SU-DHL-6 (cell line): ENCODE data around the gene BRSK2.
A peak's percentile ranks its signal among the peaks of the same experiment; 100 is the strongest.

Experiments
- H2AFZ ChIP-seq: fragments of 200-600 bp; sonication (generic); 2 replicates; pipeline ENCODE4 v1.6.1; 2014; ENCODE audit warnings: low read depth, mild to moderate bottlenecking, moderate library complexity, mixed read lengths, antibody characterized with exemption, low read length; ENCODE audit not compliant: severe bottlenecking
- H3F3A ChIP-seq: fragments of 200-600 bp; shearing (Covaris generic); 2 replicates; pipeline ENCODE4 v1.6.0; 2016; ENCODE audit warnings: antibody characterized with exemption, mild to moderate bottlenecking; ENCODE audit not compliant: insufficient read depth
- H3K27ac ChIP-seq: fragments of 200-600 bp; sonication (generic); 2 replicates; pipeline ENCODE4 v1.5.1; 2016; ENCODE audit warnings: low read depth, mild to moderate bottlenecking, low read length, moderate library complexity, mixed read lengths
- H3K27me3 ChIP-seq: fragments of 200-600 bp; sonication (generic), shearing (Covaris generic); 2 replicates; pipeline ENCODE4 v1.6.0; 2014; ENCODE audit warnings: mild to moderate bottlenecking, low read length
- H3K36me3 ChIP-seq: fragments of 200-600 bp; sonication (generic); 2 replicates; pipeline ENCODE4 v1.6.1; 2014; ENCODE audit warnings: mild to moderate bottlenecking, low read length, mixed read lengths
- H3K4me2 ChIP-seq: fragments of 300-600, 200-600 bp; shearing (Covaris generic), sonication (generic); 2 replicates; pipeline ENCODE4 v1.6.0; 2014; ENCODE audit warnings: low read length, low read depth, mild to moderate bottlenecking; ENCODE audit not compliant: poor library complexity, severe bottlenecking
- H3K4me3 ChIP-seq: fragments of 200-600 bp; sonication (generic); 2 replicates; pipeline ENCODE4 v1.5.1; 2014; ENCODE audit warnings: antibody characterized with exemption, low read length, mild to moderate bottlenecking, mixed read lengths; ENCODE audit not compliant: insufficient read depth, poor library complexity, severe bottlenecking
- H3K79me2 ChIP-seq: fragments of 200-600 bp; sonication (generic); 2 replicates; pipeline ENCODE4 v1.6.1; 2014; ENCODE audit warnings: mild to moderate bottlenecking, low read length, moderate library complexity; ENCODE audit not compliant: insufficient read depth
- H3K9ac ChIP-seq: fragments of 200-600 bp; sonication (generic); 2 replicates; pipeline ENCODE4 v1.7.0; 2014; ENCODE audit warnings: mild to moderate bottlenecking, low read length
- H3K9me2 ChIP-seq: fragments of 200-600 bp; sonication (generic); replicated peaks from 2 replicates; pipeline ENCODE4 v1.6.1; 2014; ENCODE audit warnings: low read length; ENCODE audit not compliant: insufficient read depth
- H3K9me3 ChIP-seq: fragments of 200-600 bp; sonication (generic); 2 replicates; pipeline ENCODE4 v1.6.1; 2014; ENCODE audit warnings: low read length, mixed read lengths; ENCODE audit not compliant: insufficient read depth
- H4K20me1 ChIP-seq: fragments of 200-600 bp; sonication (generic); 2 replicates; pipeline ENCODE4 v1.6.1; 2014; ENCODE audit warnings: low read depth, mild to moderate bottlenecking, antibody characterized with exemption, low read length, moderate library complexity, mixed read lengths
- CTCF ChIP-seq: fragments of 200-600 bp; sonication (generic); IDR thresholded peaks from one replicate; pipeline ENCODE4 v1.5.1; 2017; ENCODE audit warnings: antibody characterized with exemption, mild to moderate bottlenecking, low read length, moderate library complexity; ENCODE audit not compliant: insufficient read depth, poor library complexity, severe bottlenecking
- EZH2phosphoT487 ChIP-seq: fragments of 200-600 bp; sonication (generic), shearing (Covaris generic); conservative IDR thresholded peaks from 2 replicates; pipeline ENCODE4 v1.6.1; 2018; ENCODE audit warnings: mild to moderate bottlenecking, antibody characterized with exemption, low read length, moderate library complexity, mixed read lengths

The BRSK2 gene

GRCh38 chr11:1382831-1383607, 6.7 kb upstream of the BRSK2 start:
- H3F3A ChIP-seq: no peaks in the 10 kb centered on the region
- H3K27me3 ChIP-seq: no peaks in the 10 kb centered on the region
- no peaks in the 10 kb centered on the region for H4K20me1 ChIP-seq
- H3K9me3 ChIP-seq: no peaks in the 10 kb centered on the region
- no peak overlapping the region for H3K27ac ChIP-seq
- no peaks in the 10 kb centered on the region for H3K9me2 ChIP-seq
- H3K79me2 ChIP-seq: no peaks in the 10 kb centered on the region
- peak overlapping the region; percentile 43 for H3K4me3 ChIP-seq
- peak overlapping the region; percentile 49 for H3K9ac ChIP-seq
- TF ChIP-seq CTCF (no peak), EZH2phosphoT487 (no peak)
- H3K36me3 ChIP-seq: no peaks in the 10 kb centered on the region
- H2AFZ ChIP-seq: peak overlapping the region; percentile 88
- H3K4me2 ChIP-seq: peak overlapping the region; percentile 69

GRCh38 chr11:1384199-1384970, 5.3 kb upstream of the BRSK2 start:
- no peaks in the 10 kb centered on the region for H3K79me2 ChIP-seq
- H3K27ac ChIP-seq: no peak overlapping the region
- no peaks in the 10 kb centered on the region for H3K9me2 ChIP-seq
- H3K36me3 ChIP-seq: no peaks in the 10 kb centered on the region
- H3K27me3 ChIP-seq: no peaks in the 10 kb centered on the region
- TF ChIP-seq CTCF (no peak), EZH2phosphoT487 (no peak)
- H3K9ac ChIP-seq: no peak overlapping the region
- no peak overlapping the region for H2AFZ ChIP-seq
- H3K9me3 ChIP-seq: no peaks in the 10 kb centered on the region
- H3K4me2 ChIP-seq: no peak overlapping the region
- no peaks in the 10 kb centered on the region for H3F3A ChIP-seq
- no peak overlapping the region for H3K4me3 ChIP-seq
- no peaks in the 10 kb centered on the region for H4K20me1 ChIP-seq

GRCh38 chr11:1387521-1387920, 2.2 kb upstream of the BRSK2 start:
- H3K27ac ChIP-seq: no peak overlapping the region
- H3K27me3 ChIP-seq: no peaks in the 10 kb centered on the region
- no peaks in the 10 kb centered on the region for H3K9me3 ChIP-seq
- no peaks in the 10 kb centered on the region for H4K20me1 ChIP-seq
- H3K4me3 ChIP-seq: no peak overlapping the region
- H3K79me2 ChIP-seq: no peaks in the 10 kb centered on the region
- H3K9me2 ChIP-seq: no peaks in the 10 kb centered on the region
- H3F3A ChIP-seq: no peaks in the 10 kb centered on the region
- no peak overlapping the region for H3K4me2 ChIP-seq
- H2AFZ ChIP-seq: no peak overlapping the region
- no peak overlapping the region for H3K9ac ChIP-seq
- H3K36me3 ChIP-seq: no peaks in the 10 kb centered on the region
- TF ChIP-seq CTCF: no peak
